NCI-H2227 treated with DMSO at 0.1 percent for 48 hours (cell line): ENCODE measurements around the gene OTUB1.

Experiments
- DNase-seq: peaks from one replicate; lab custom pipeline; 2025; lab: John Stamatoyannopoulos, UW

OTUB1 gene

DNA sequence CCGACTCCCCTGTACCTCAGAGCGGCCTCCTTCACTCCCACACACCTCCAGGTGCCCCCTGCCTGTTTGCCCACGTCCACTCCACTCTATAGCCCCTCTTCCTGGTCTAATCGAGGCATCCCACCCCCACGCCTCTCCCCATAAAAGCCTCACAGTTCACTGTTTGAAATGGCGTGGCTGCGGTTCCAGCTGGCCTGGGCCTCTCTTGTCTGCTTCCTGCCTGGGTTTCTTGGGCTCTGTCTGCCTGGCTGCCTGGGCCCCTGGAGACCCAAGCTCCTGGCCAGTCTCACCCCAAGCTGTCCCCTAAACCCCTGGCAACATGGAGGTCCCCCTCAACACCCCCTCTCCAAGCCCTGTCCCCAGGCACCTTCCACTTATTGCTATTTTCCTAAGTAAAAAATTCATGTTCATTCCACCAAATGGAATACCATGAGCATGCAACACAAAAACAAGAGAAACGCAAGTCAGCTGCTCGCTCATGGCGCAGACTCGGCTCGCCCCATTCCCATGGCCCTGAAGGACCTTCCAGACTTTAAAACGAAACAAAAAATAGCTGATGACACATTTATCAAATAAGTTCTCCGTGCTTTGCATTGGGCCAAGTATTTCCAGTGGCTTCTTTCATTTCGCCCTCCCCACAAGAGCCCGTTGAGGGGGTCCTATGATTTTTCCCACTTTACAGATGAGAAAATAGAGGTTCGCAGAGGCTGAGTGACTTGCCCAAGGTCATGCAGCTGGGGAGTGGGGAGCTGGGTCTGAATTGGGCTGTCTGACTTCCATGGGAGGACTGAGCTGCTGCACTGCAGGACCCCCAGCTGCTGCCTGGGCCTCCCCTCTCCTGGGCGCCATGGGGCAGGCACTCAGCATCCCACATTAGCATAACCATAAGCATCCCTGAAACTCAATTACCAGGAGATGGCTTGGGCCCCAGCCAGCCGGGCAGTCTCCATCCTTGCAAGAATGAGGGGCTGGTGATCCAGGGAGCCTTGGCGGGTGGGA lies 37.8 kb downstream of the OTUB1 start:
- no peak for DNase-seq

DNA sequence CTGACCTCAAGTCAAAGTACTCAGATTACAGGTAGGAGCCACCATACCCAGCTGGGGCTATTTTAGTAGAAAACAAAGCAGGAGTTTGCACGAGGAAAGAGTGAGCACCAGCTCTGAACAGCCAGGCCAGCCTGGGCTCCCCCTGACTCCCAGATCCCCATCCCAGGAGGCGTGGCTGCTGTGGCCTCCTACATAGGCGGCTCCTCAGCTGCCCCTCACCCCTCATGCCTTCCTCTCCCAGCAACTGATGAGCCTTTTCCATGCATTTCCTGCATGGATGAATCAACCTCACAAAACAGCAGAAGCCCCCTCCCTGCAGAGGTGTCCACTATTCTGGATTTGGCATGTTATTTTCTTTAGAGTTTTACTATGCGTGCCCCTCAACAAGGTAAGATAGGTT lies 39.0 kb downstream of the OTUB1 start:
- no peak for DNase-seq

DNA sequence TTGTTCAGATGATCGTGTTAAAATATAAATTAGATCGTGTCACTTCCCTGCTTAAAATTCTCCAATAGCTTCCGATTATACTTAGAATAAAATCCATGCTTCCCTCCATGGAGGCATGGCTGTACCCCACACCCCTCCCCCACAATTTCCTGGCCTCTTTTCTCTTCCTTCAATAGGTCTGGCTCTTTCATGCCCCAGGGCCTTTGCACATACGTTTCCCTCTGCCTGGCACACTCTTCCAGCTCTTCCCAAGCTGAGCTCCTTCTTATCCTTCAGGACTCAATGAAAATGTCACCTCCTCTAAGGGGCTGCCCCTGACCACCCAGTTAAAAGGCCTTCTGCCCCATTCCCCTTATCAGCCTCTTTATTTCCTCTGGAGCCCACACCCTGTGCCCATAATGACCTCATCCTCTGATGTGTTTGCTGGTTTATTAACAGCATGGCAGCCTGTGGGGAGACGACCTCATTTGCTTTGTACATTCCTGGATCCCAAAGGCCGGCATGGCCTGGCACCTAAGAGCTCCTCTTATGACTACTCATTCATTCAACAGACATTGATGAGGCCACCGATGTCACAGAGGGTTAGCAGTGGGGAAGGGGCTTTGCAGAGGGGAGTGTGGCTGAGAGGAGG lies 40.5 kb downstream of the OTUB1 start:
- no peak for DNase-seq

DNA sequence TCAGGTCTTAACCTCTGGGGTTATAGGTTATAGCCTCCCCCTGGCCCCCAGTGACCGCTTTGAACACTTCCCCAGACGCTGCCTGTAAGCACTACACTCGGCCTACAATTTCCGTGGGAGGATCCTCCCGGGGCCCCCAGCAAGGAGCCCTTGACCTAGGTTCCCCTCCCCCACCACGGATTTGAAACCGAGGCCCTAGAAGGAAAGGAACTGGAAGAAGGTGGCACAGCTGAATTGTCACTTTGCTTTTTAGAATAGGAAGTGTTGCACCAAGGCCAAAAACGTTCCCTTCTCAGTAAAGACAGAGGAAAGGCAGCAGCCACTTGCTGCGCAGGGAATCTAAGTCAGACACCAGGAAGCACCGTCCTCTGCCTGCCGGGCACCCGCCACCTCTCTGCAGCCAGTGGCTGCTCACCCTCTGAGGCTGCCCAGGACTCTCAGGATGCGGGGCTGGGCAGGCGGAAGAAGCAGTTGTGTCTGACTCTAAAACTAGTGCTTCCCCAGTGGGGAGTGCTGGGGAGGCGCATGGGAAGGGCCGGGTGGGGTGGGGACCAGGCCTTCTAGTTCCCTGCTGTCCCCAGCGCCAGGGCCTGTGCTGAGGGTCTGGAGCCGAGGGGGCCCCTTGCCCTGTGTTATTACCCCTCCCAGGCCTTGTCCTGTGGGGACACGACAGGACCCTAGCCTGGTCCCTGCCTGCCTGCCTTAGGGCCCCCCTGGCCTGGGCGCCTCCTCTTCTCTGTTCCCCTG lies 41.6 kb downstream of the OTUB1 start:
- no peak for DNase-seq

DNA sequence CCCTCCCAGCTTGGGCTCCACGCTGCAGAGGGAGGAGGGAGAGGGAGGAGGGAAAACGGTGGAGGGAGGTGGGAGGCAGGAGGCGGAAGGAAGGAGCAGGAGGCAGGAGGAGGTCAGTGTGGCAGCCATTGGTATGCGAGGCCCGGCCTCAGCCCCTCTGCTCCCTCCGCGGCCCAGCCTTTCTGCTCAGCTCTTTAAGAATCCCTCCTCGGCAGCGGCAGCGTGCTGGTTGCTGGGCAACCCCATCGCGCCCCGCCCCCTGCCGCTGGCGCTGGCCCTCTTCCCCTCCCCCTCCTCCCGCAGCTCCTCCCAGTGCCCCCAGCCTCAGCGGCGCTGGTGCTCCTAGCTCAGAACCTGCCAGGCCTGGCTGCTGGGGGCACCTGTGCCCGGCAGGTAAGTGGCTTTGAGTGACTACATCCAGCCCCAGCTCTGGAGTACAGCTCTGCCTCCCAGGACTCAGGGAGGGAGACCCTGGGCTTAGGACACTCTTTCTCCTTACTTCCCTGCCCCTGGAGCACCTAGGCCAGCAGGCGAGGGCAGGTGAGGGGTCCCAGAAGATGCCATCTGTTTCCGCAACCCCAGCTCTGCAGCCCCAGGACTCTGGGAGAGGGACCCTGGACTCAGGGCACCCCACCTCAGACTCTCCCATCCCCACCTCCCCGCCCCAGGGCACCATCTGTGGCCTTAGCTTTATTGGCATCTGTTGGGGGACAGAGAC lies 42.3 kb downstream of the OTUB1 start:
- DNase-seq, result peak; percentile 79

DNA sequence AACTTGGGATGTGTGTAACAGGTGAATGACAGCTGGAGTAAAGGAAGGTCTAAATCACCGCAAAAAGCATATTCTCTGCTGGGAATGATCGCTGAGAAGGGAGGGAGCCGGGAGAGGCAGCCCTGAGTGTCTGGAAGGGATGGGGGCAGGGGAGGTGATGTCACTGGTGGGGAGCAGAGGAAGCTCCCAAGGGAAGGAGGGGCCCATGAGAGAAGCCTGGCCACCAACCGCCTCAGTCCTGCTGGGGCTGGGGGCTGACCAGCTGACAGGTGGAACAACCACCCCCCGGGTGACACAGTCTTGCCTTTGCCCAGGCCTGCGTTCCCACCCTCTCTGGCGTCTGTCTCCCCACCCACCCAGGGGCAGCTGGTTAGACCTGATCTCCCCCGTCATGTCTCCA lies 43.5 kb downstream of the OTUB1 start:
- DNase-seq, result no peak

DNA sequence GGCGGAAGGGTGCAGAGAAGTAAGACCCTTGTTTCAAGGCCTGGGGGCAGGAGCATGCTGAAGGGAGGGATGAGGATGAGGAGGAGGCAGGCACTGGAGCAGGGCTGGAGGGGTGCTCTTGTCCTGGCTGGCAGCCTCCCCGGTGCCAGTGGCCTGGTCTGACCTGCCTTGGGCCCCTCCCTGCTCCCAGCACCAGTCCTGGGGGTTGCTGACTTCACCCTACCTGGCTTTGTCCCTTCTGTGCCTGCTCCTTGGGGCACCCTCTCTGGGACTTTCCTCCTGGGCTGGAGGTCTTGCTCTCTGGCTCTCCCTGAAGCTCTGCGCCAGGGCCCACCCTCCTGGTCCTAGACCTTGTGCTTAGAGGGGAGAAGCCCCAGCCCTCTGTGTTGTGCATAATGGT lies 44.8 kb downstream of the OTUB1 start:
- DNase-seq, result no peak

DNA sequence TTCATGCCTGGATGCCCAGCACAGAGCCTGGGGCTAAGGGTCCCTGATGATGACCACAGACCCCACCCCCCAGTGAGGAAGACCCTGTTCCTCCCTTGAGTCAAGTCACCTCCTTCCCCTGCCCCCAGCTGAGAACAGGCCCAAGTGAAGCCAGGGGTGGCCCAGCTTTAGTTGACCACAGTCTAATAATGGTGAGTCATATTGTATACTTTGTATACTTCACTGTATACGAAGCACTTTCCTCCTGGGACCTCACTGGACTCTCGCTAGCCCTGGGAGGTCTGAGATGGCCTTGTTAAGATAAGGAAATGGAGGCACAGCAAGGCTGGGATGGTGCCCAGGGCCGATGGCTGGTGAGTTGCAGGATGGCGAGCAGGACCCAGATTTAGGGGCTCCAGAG lies 45.8 kb downstream of the OTUB1 start:
- no peak for DNase-seq

DNA sequence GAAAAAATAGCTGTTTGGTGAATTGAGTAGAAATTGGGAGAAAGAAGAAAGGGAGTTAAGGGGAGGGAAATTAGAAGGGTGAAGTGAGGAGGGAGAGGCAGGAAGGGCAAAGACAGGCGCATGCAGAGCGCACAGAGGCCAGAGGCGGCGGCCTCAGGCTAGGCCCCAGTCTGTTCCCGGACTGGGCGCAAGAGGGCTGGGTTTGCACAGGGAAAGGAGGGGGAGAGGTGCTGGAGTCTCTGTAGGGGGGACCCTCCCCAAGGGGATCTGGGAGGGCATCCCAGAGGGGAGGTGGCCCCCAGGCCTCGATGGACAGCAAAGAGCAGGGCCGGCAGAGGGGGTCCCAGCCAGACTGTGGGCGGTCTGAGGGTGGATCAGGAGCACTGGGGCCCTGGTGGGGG lies 48.2 kb downstream of the OTUB1 start:
- no peak for DNase-seq

DNA sequence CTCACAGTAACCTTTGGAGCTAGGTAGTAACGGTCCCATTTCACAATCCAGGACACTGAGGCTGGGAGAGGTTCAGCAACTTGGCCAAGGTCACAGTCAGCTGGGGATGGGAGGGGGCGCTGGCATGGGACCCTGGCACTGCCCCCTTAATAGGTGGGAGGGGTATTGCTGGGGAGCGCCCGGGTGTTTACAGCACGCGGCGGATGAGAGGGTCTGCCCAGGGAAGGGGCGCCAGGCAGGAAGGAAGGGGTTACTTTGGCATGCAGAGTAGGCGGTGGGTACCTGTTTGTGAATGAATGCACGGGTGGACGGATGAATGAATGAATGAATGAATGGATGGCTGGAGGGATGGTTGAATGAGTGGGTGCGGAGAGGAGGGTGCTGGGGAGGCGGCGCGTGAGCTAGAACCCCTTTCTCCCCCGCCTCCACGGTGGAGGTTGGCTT lies 48.9 kb downstream of the OTUB1 start:
- no peak for DNase-seq

DNA sequence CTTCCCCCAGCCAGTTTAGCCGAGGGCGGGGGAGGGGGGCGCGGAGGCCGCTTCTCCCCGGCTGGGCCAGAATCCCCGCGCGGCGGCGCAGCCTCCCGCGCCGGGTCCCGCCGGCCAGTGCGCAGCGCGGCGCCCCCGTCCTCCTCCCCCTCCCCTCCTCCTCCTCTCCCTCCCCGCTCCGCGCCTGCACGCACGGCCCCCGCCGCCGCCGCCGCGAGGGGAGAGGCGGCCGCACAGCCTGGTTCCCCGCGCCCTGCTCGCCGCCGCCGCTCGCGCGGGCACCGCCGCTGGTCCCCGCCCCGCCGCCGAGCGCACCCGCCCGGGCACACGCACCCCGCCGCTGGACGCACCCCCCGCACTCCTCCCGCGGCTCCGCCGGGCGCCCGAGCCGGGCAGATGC lies 49.3 kb downstream of the OTUB1 start, which contains the start of gene FLRT1:
Gene FLRT1 (plus strand): TSS at position 356 of the 400 bp plus-strand sequence. CDS start 80,337 bp downstream, outside the sequence.
- no peak for DNase-seq

DNA sequence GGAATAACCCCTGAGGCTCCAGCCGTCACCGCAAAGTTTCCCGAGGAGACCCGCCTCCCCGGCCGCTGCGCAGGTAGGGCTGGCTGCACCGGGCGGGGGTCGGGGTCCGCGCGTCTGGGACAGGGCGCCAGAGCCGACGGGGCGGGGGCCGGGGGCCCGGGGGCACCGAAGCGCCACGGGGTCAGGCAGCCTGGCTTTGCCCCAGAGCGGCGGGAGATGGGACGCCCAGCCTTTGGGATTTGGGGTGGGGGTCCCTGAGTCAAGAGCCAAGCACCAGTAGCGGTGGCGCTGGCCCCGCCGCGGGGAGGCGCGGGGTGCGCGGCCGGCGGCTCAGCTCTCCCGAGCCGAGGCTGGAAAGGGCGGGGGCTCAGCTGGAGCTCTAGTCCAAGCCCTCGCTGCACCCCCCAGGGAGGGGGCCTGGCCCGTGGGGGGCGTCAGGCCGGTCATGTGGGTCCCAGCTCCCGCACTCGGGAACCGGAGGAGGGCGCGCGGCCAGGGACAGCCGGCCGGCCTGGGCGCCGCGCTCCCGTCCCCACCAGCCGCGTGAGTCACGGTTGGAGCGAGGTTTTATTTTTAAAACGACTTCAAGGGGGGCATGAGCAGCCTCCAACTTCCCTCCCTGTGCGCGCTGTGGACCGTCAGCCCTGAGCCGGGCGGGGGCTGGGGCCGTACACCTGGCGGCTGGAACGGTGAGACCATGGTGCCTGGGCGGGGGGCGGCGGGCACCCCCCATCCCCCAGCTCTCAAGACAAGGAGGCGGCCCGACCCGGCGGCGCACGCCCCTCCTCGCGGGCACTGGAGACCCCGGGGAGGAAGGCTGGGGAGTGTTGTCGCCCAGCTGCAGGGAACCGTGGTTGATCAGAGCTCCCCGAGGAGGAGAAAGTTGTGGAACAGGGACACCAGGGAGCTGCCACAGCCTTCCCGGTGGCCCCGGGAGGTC lies 50.1 kb downstream of the OTUB1 start:
- DNase-seq, result peak; percentile 40

DNA sequence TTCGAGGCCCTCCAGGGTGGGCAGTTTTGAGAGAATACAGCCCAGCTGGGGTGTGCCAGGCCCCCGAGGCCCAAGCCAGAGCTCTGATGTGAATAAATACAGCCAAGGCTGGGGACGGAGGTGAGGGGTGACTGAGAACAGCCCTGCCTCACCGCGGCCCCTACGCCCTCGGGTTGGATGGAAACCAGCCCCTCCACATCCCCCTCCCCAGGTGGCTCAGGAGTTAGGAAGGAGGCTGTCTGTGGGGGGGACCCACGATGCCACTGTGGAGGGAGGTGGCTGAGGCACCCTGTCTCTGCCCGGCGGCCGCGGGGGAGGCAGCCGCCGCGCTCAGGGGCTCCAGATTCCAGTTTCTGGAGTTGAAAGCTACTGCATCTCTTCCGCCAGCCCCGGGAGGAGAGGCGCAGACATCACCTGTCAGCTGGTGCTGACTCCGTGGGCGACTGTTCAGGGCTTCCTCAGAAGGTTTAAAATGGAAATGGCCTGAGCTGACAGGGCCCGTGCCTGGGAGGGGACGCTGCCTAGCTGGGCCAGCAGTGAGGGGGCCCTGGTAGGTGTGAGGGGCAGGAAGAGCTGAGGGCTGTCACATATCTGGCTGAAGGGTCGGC lies 50.9 kb downstream of the OTUB1 start:
- DNase-seq, result no peak

DNA sequence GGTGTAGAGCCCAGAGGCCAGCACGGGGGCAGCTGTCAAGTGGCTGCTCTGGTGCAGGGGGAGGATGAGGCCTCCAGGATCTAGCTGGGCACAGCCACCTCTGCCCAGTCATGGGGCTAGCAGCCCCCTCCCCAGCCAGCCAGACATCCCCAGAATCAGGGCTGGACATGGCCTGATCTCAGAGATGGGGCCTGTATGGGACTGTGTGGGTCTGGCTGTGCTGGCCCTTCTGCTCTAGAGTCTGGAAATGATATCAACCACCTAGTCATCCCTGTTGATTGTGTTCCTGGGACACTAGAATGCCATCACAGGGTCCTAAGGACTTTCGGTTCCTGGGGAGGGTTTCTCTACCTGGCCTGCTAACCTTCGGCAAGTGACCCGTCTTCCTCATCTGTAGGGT lies 52.3 kb downstream of the OTUB1 start:
- DNase-seq, result no peak

DNA sequence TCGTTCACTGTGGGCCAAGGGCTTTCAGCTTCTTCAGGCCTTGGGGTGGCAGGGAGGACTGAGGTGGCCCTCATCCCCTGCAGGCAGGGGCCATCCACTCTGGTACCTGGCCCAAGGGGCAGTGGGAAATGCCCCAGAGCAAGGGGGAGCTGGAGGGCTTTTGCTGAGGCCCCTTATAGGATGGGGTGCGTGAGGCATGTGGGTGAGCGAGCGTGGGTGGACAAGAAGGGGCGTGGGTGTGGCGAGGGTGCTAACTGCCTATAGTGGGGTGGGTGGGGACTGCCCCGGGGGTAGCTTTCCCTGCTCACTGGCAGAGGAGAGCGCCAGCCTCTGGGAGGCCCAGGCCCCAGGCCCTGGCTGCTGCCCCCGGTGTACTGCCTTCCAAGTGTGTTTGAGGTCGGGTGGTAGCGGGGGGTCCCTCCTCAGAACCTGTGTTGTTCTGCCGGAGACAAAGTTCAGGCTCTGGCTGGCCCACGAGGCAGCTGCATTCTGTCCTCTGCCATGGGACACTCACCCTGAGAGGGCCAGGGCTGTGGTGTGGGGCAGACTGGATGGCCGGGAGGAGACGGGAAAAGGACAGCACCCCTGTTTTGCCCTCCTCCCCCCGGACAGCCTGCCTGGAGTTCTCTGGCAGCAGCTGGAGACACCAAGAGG lies 52.9 kb downstream of the OTUB1 start:
- DNase-seq, result no peak

DNA sequence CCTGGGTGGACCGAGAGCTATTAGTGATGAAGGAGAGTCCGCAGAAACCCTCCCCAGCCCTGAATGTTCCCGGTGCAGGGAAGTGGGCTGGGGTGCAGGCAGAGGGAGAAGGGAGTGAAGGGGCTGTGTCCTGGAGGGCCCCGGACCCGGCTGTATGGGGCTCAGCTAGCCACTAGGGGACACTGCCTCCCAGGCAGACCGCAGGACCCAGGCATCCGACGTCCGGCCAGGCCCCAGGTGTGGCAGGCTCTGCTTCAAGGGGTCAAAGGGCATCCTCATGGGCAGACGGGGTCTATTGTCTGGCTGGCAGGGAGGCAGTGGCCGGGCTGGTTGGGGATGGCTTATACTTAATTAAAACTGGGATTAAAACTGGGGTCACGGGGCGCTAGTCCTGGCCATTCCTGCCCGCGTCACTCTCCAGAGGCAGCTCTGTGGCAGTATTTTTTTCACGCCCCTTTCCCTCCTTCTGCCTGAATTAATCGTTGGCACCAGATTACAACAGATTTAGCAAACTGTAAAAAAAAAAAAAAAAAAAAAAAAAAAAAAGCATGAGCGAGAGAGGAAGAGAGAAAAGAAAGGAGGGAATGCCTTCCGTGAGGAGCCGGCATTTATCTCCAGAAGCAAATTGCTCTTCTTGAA lies 54.6 kb downstream of the OTUB1 start:
- peak; percentile 52 for DNase-seq

DNA sequence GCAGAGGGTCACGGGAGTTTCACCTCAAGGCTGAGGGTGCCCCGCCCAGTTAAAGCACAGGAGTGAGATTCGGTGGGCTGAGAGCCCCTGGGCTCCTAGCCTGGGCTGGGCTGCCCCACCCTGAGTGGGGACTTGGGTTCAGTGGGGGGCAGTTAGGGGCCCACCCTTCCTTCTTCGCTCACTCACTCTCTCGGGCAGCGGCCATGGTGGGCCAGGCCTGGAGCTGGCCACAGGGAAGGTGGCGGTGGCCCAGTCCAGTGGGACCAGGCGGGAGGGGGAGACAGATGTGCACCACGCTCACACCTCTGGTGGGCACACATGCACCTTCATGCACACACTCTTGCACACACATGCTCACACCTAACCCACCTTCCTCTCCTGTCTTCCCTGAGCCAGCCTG lies 55.6 kb downstream of the OTUB1 start:
- DNase-seq, result no peak

DNA sequence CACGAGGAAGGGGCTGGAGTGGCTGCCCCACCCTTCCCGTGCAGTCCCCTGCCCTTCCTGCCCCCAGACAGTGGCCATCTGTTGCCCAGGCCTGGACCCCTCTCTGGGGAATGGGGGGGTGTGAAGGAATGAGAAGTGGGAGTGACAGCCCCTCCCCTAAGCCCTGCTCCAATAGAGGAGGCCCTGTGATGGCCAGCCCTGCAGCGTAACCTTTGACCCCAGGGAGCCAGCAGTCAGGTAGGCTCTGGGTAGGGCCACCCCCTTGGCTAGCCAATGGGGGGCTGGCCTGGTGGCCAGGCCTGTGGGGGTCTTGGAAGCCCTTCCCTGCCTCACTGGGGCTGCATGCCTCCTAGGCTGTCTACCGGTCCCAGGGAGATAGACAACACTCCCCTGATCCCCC lies 56.1 kb downstream of the OTUB1 start:
- DNase-seq, result no peak

DNA sequence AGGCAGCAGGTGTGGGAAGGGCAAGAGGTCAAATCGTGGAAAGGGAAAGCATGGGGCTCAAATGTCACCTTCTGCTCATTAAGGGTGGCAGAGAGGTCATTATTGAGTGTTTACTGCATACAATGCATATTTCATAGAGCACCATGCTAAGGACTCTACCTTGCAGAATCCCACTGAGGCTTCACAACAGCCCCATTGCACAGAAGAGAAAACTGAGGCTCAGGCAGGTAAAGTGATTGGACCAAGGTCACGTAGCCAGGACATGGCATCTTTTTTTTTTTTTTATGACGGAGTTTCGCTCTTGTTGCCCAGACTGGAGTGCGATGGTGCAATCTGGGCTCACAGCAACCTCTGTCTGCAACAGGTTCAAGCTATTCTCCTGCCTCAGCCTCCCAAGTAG lies 57.3 kb downstream of the OTUB1 start:
- no peak for DNase-seq
